SU-DHL-6 (cell line): ENCODE measurements around the gene MMP17.

ENCODE experiments used
- H2AFZ ChIP-seq: fragments of 200-600 bp; sonication (generic); 2 replicates; pipeline ENCODE4 v1.6.1; 2014; ENCODE audit warnings: low read depth, mild to moderate bottlenecking, moderate library complexity, mixed read lengths, antibody characterized with exemption, low read length; ENCODE audit not compliant: severe bottlenecking
- H3F3A ChIP-seq: fragments of 200-600 bp; shearing (Covaris generic); 2 replicates; pipeline ENCODE4 v1.6.0; 2016; ENCODE audit warnings: antibody characterized with exemption, mild to moderate bottlenecking; ENCODE audit not compliant: insufficient read depth
- H3K27ac ChIP-seq: fragments of 200-600 bp; sonication (generic); 2 replicates; pipeline ENCODE4 v1.5.1; 2016; ENCODE audit warnings: low read depth, mild to moderate bottlenecking, low read length, moderate library complexity, mixed read lengths
- H3K27me3 ChIP-seq: fragments of 200-600 bp; sonication (generic), shearing (Covaris generic); 2 replicates; pipeline ENCODE4 v1.6.0; 2014; ENCODE audit warnings: mild to moderate bottlenecking, low read length
- H3K36me3 ChIP-seq: fragments of 200-600 bp; sonication (generic); 2 replicates; pipeline ENCODE4 v1.6.1; 2014; ENCODE audit warnings: mild to moderate bottlenecking, low read length, mixed read lengths
- H3K4me2 ChIP-seq: fragments of 300-600, 200-600 bp; shearing (Covaris generic), sonication (generic); 2 replicates; pipeline ENCODE4 v1.6.0; 2014; ENCODE audit warnings: low read length, low read depth, mild to moderate bottlenecking; ENCODE audit not compliant: poor library complexity, severe bottlenecking
- H3K4me3 ChIP-seq: fragments of 200-600 bp; sonication (generic); 2 replicates; pipeline ENCODE4 v1.5.1; 2014; ENCODE audit warnings: antibody characterized with exemption, low read length, mild to moderate bottlenecking, mixed read lengths; ENCODE audit not compliant: insufficient read depth, poor library complexity, severe bottlenecking
- H3K79me2 ChIP-seq: fragments of 200-600 bp; sonication (generic); 2 replicates; pipeline ENCODE4 v1.6.1; 2014; ENCODE audit warnings: mild to moderate bottlenecking, low read length, moderate library complexity; ENCODE audit not compliant: insufficient read depth
- H3K9ac ChIP-seq: fragments of 200-600 bp; sonication (generic); 2 replicates; pipeline ENCODE4 v1.7.0; 2014; ENCODE audit warnings: mild to moderate bottlenecking, low read length
- H3K9me2 ChIP-seq: fragments of 200-600 bp; sonication (generic); replicated peaks from 2 replicates; pipeline ENCODE4 v1.6.1; 2014; ENCODE audit warnings: low read length; ENCODE audit not compliant: insufficient read depth
- H3K9me3 ChIP-seq: fragments of 200-600 bp; sonication (generic); 2 replicates; pipeline ENCODE4 v1.6.1; 2014; ENCODE audit warnings: low read length, mixed read lengths; ENCODE audit not compliant: insufficient read depth
- H4K20me1 ChIP-seq: fragments of 200-600 bp; sonication (generic); 2 replicates; pipeline ENCODE4 v1.6.1; 2014; ENCODE audit warnings: low read depth, mild to moderate bottlenecking, antibody characterized with exemption, low read length, moderate library complexity, mixed read lengths
- CTCF ChIP-seq: fragments of 200-600 bp; sonication (generic); IDR thresholded peaks from one replicate; pipeline ENCODE4 v1.5.1; 2017; ENCODE audit warnings: antibody characterized with exemption, mild to moderate bottlenecking, low read length, moderate library complexity; ENCODE audit not compliant: insufficient read depth, poor library complexity, severe bottlenecking
- EZH2phosphoT487 ChIP-seq: fragments of 200-600 bp; sonication (generic), shearing (Covaris generic); conservative IDR thresholded peaks from 2 replicates; pipeline ENCODE4 v1.6.1; 2018; ENCODE audit warnings: mild to moderate bottlenecking, antibody characterized with exemption, low read length, moderate library complexity, mixed read lengths

Gene MMP17

GRCh38 chr12:131844656-131845055, 16.5 kb downstream of the MMP17 start:
- H3K4me2 ChIP-seq, result no peak overlapping the region
- no peaks in the 10 kb centered on the region for H3K79me2 ChIP-seq
- H4K20me1 ChIP-seq, result no peaks in the 10 kb centered on the region
- H3K9ac ChIP-seq, result no peak overlapping the region
- H3K9me2 ChIP-seq, result no peaks in the 10 kb centered on the region
- H3K27ac ChIP-seq, result no peak overlapping the region
- H2AFZ ChIP-seq, result no peak overlapping the region
- no peaks in the 10 kb centered on the region for H3K27me3 ChIP-seq
- H3F3A ChIP-seq, result no peaks in the 10 kb centered on the region
- H3K4me3 ChIP-seq, result no peak overlapping the region
- no peaks in the 10 kb centered on the region for H3K36me3 ChIP-seq
- no peaks in the 10 kb centered on the region for H3K9me3 ChIP-seq
- TF ChIP-seq EZH2phosphoT487, result no peak
- TF ChIP-seq CTCF, result no peak

- Histone ChIP-seq H3K4me3 (no peak overlapping the region), H3K36me3 (no peaks in the 10 kb centered on the region), H3K9me3 (no peaks in the 10 kb centered on the region), H3K27ac (no peak overlapping the region), H3K4me2 (no peak overlapping the region), H2AFZ (no peak overlapping the region), H3K9ac (no peak overlapping the region), H3K27me3 (no peaks in the 10 kb centered on the region), H4K20me1 (no peaks in the 10 kb centered on the region), H3K9me2 (no peaks in the 10 kb centered on the region), H3F3A (no peaks in the 10 kb centered on the region), H3K79me2 (no peaks in the 10 kb centered on the region)
- TF ChIP-seq CTCF (no peak), EZH2phosphoT487 (no peak)
Observed at GRCh38 chr12:131845121-131845520, 16.9 kb downstream of the MMP17 start.

- no peak overlapping the region for H2AFZ ChIP-seq
- H3K4me2 ChIP-seq, result no peak overlapping the region
- H3K79me2 ChIP-seq, result no peaks in the 10 kb centered on the region
Observed at GRCh38 chr12:131847456-131847855, 19.3 kb downstream of the MMP17 start.

More at GRCh38 chr12:131847456-131847855, 19.3 kb downstream of the MMP17 start:
- no peak for TF ChIP-seq EZH2phosphoT487
- TF ChIP-seq CTCF, result no peak
- H3K4me3 ChIP-seq, result no peak overlapping the region
- H3K36me3 ChIP-seq, result no peaks in the 10 kb centered on the region
- no peak overlapping the region for H3K9ac ChIP-seq
- no peaks in the 10 kb centered on the region for H3K27me3 ChIP-seq
- no peaks in the 10 kb centered on the region for H3K9me3 ChIP-seq
- no peaks in the 10 kb centered on the region for H3F3A ChIP-seq
- H3K9me2 ChIP-seq, result no peaks in the 10 kb centered on the region
- H3K27ac ChIP-seq, result no peak overlapping the region
- no peaks in the 10 kb centered on the region for H4K20me1 ChIP-seq
